Measurements from ENCODE around the gene KIF13A. TPM values are rescaled to one million over a fixed set of nuclear protein-coding genes. Genes with fewer than 3 reads are reported as not detected.
A peak's percentile ranks its signal among the peaks of the same experiment; 100 is the strongest.
"Not testable (repeated sequence)": the region's sequence is repeated elsewhere in the genome, so short reads cannot be mapped to it uniquely, and the experiment has no call there.

Gene KIF13A
- total RNA-seq, 1 donor = 25.3 TPM

GRCh38 chr6:17935188-17936149 is 52.0 kb downstream of the KIF13A start:
- DNase-seq (ENCODE audit: low read depth in 2 of 3, low spot score in 2 of 3) = peak in 2 of 3 donors; percentile 10 to 21

GRCh38 chr6:17933716-17934115 is 53.7 kb downstream of the KIF13A start:
- DNase-seq (ENCODE audit: low read depth in 2 of 3, low spot score in 2 of 3) = no peak

GRCh38 chr6:17932330-17932852 is 55.0 kb downstream of the KIF13A start:
- DNase-seq (ENCODE audit: low read depth in 2 of 3, low spot score in 2 of 3) = peak in 2 of 3 donors; percentile 40 to 41

GRCh38 chr6:17931227-17931626 is 56.2 kb downstream of the KIF13A start:
- no peak for DNase-seq (ENCODE audit: low read depth in 2 of 3, low spot score in 2 of 3)

GRCh38 chr6:17930321-17930993 is 57.0 kb downstream of the KIF13A start:
- DNase-seq (ENCODE audit: low read depth in 2 of 3, low spot score in 2 of 3) = no peak

GRCh38 chr6:17928514-17929430 is 58.7 kb downstream of the KIF13A start:
- DNase-seq (ENCODE audit: low read depth in 2 of 3, low spot score in 2 of 3) = no peak

GRCh38 chr6:17927705-17928104 is 59.7 kb downstream of the KIF13A start:
- no peak for DNase-seq (ENCODE audit: low read depth in 2 of 3, low spot score in 2 of 3)

GRCh38 chr6:17923401-17923863 is 64.0 kb downstream of the KIF13A start:
- DNase-seq (ENCODE audit: low read depth in 2 of 3, low spot score in 2 of 3) = no peak

GRCh38 chr6:17921454-17921853 is 66.0 kb downstream of the KIF13A start:
- DNase-seq (ENCODE audit: low read depth in 2 of 3, low spot score in 2 of 3) = no peak

- DNase-seq (ENCODE audit: low read depth in 2 of 3, low spot score in 2 of 3) = no peak
Observed at GRCh38 chr6:17919496-17919895, 67.9 kb downstream of the KIF13A start.

- DNase-seq (ENCODE audit: low read depth in 2 of 3, low spot score in 2 of 3) = no peak
Observed at GRCh38 chr6:17917837-17918763, 69.3 kb downstream of the KIF13A start.

- no peak for DNase-seq (ENCODE audit: low read depth in 2 of 3, low spot score in 2 of 3)
Observed at GRCh38 chr6:17914651-17915050, 72.8 kb downstream of the KIF13A start.

- DNase-seq (ENCODE audit: low read depth in 2 of 3, low spot score in 2 of 3) = no peak
Observed at GRCh38 chr6:17912521-17912920, 74.9 kb downstream of the KIF13A start.

- not testable (repeated sequence) for DNase-seq (ENCODE audit: low read depth in 2 of 3, low spot score in 2 of 3)
Observed at GRCh38 chr6:17911656-17912055, 75.8 kb downstream of the KIF13A start.

- peak in 1 of 3 donors; percentile 42 for DNase-seq (ENCODE audit: low read depth in 2 of 3, low spot score in 2 of 3)
Observed at GRCh38 chr6:17910189-17910588, 77.2 kb downstream of the KIF13A start.

GRCh38 chr6:17908831-17909230 is 78.6 kb downstream of the KIF13A start:
- DNase-seq (ENCODE audit: low read depth in 2 of 3, low spot score in 2 of 3) = no peak

GRCh38 chr6:17907406-17908229 is 79.8 kb downstream of the KIF13A start:
- peak in 2 of 3 donors; percentile 89 to 95 for DNase-seq (ENCODE audit: low read depth in 2 of 3, low spot score in 2 of 3)
